IMR-90 (cell line): ENCODE results near the gene ZDHHC4.

ENCODE experiments used
- BHLHE40 ChIP-seq: fragments of 150-350 bp; IDR thresholded peaks from 2 replicates; pipeline ENCODE4 v1.6.1; 2016; ENCODE audit warnings: mild to moderate bottlenecking, low read depth, low read length
- CHD1 ChIP-seq: IDR thresholded peaks from 2 replicates; pipeline ENCODE4 v1.6.1; 2012; ENCODE audit warnings: low read depth, low read length, improper control_type of control experiment
- CTCF ChIP-seq: conservative IDR thresholded peaks from 2 replicates; pipeline ENCODE4 v1.5.1; 2012; ENCODE audit warnings: mild to moderate bottlenecking, low read depth, low read length, improper control_type of control experiment
- FOS ChIP-seq: fragments of 150-350 bp; IDR thresholded peaks from 2 replicates; pipeline ENCODE4 v1.6.1; 2016; ENCODE audit warnings: low read depth, low read length
- MXI1 ChIP-seq: IDR thresholded peaks from 2 replicates; pipeline ENCODE4 v1.6.1; 2012; ENCODE audit warnings: low read depth, mild to moderate bottlenecking, low read length, moderate library complexity, borderline replicate concordance
- NFE2L2 ChIP-seq: fragments of 150-350 bp; IDR thresholded peaks from 2 replicates; pipeline ENCODE4 v1.6.1; 2016; ENCODE audit warnings: low read depth, mild to moderate bottlenecking, low read length
- POLR2A ChIP-seq: IDR thresholded peaks from 2 replicates; pipeline ENCODE4 v1.6.1; 2012; ENCODE audit warnings: mild to moderate bottlenecking, low read depth, low read length
- RCOR1 ChIP-seq: IDR thresholded peaks from 2 replicates; pipeline ENCODE4 v1.6.1; 2012; ENCODE audit warnings: mild to moderate bottlenecking, low read length, improper control_type of control experiment; ENCODE audit not compliant: insufficient replicate concordance
- RFX5 ChIP-seq: IDR thresholded peaks from 2 replicates; pipeline ENCODE4 v1.8.0; 2012; ENCODE audit warnings: low read depth, mild to moderate bottlenecking, low read length, moderate library complexity
- SMC3 ChIP-seq: fragments of 150-350 bp; IDR thresholded peaks from 2 replicates; pipeline ENCODE4 v1.6.1; 2016; ENCODE audit warnings: low read depth, mild to moderate bottlenecking, antibody characterized with exemption, low read length, moderate library complexity
- USF2 ChIP-seq: fragments of 150-350 bp; IDR thresholded peaks from 2 replicates; pipeline ENCODE4 v1.6.1; 2017; ENCODE audit warnings: mild to moderate bottlenecking, antibody characterized with exemption, low read length, low read depth
- TF ChIP-seq, protein P1 (sequence below): fragments of 150-350 bp; IDR thresholded peaks from 2 replicates; pipeline ENCODE4 v1.6.1; 2016; ENCODE audit warnings: low read depth, mild to moderate bottlenecking, low read length, moderate library complexity, borderline replicate concordance

DNA sequence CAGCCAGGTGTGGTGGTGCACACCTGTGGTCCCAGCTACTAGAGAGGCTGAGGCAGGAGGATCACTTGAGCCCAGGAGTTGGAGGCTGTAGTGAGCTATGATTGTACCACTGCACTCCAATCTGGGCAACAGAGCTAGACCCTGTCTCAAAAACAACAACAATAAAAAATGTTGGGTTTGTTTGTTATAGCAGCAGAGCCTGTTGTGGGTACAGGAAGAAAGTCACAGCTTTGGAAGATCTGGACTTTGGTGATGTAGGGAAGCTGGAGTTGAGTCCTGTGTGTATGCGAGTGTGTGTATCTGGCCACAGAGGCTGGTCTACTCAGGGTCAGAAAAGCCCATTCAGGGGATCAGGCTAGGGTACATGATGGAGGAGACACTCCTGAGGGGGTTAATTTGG lies 29.9 kb upstream of the ZDHHC4 start:
- no peak for TF ChIP-seq CTCF
- no peak for TF ChIP-seq USF2
- no peak for TF ChIP-seq POLR2A
- no peak for TF ChIP-seq RFX5
- no peak for TF ChIP-seq MXI1
- TF ChIP-seq, protein P1, sequence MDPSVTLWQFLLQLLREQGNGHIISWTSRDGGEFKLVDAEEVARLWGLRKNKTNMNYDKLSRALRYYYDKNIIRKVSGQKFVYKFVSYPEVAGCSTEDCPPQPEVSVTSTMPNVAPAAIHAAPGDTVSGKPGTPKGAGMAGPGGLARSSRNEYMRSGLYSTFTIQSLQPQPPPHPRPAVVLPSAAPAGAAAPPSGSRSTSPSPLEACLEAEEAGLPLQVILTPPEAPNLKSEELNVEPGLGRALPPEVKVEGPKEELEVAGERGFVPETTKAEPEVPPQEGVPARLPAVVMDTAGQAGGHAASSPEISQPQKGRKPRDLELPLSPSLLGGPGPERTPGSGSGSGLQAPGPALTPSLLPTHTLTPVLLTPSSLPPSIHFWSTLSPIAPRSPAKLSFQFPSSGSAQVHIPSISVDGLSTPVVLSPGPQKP = no peak
- TF ChIP-seq NFE2L2 = no peak
- no peak for TF ChIP-seq SMC3
- TF ChIP-seq CHD1 = no peak
- TF ChIP-seq RCOR1 = no peak
- TF ChIP-seq BHLHE40 = no peak
- no peak for TF ChIP-seq FOS
